ENCODE data around the gene SLC37A4. TPM values are rescaled to one million over a fixed set of nuclear protein-coding genes. Genes with fewer than 3 reads are reported as not detected.

SLC37A4 gene
- total RNA-seq, 1 experiment from 2014 or later, result 108 TPM

DNA sequence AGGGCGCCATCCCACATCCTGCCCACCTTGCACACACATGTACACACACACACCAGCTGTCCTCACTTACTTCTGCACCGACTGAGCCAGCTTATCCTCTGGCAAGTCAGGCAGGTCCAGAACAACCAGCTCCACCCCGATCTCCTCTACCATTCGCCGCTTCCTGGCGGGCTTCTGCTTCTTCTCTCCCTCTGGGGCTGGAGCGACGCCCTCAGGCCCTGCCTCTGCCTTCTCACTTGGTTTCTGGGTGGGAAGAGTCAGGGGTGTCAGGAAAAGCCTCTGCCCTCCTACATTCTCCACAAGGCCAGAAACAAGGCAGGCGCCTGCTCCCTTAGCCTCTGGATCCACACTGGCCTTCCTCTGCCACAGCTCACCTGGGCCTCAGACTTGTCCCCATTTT is 18.0 kb upstream of the SLC37A4 start:
- no peaks in the 10 kb centered on the region for H3K27me3 Mint-ChIP-seq (ENCODE audit: insufficient read depth, unreplicated experiment)
- H3K36me3 Mint-ChIP-seq (ENCODE audit: insufficient read depth, unreplicated experiment), result peaks cover 98% of the 10 kb centered on the region
- Histone ChIP-seq H3K4me3 (ENCODE audit: low read depth, low read length) (no peak overlapping the region), H3K27me3 (replicated peaks; ENCODE audit: control insufficient read depth, insufficient read depth, low read length) (no peaks in the 10 kb centered on the region), H3K36me3 (ENCODE audit: control insufficient read depth, insufficient read depth, low read length) (peaks cover 25% of the 10 kb centered on the region), H3K9me3 (no peaks in the 10 kb centered on the region), H3K4me1 (peaks cover 6% of the 10 kb centered on the region; the same call in 1 of the 2 replicates)
- H3K9me3 Mint-ChIP-seq (ENCODE audit: unreplicated experiment), result no peaks in the 10 kb centered on the region
- H3K4me1 Mint-ChIP-seq (ENCODE audit: low read depth, unreplicated experiment), result peaks cover 10% of the 10 kb centered on the region
- no peak overlapping the region for H3K27ac Mint-ChIP-seq (ENCODE audit: unreplicated experiment)
- no peak for DNase-seq
- TF ChIP-seq, protein P1, sequence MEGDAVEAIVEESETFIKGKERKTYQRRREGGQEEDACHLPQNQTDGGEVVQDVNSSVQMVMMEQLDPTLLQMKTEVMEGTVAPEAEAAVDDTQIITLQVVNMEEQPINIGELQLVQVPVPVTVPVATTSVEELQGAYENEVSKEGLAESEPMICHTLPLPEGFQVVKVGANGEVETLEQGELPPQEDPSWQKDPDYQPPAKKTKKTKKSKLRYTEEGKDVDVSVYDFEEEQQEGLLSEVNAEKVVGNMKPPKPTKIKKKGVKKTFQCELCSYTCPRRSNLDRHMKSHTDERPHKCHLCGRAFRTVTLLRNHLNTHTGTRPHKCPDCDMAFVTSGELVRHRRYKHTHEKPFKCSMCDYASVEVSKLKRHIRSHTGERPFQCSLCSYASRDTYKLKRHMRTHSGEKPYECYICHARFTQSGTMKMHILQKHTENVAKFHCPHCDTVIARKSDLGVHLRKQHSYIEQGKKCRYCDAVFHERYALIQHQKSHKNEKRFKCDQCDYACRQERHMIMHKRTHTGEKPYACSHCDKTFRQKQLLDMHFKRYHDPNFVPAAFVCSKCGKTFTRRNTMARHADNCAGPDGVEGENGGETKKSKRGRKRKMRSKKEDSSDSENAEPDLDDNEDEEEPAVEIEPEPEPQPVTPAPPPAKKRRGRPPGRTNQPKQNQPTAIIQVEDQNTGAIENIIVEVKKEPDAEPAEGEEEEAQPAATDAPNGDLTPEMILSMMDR (IDR thresholded peaks at IDR 0.05; ENCODE audit: insufficient read depth in 1 of 2, low read depth in 1 of 2, low read length in 1 of 2, severe bottlenecking in 1 of 2, unreplicated experiment in 1 of 2), result no peak
- no TSS peak for BruUV-seq (replicated peaks)
- H3K4me3 Mint-ChIP-seq (ENCODE audit: unreplicated experiment), result no peak overlapping the region
- intact Hi-C loops (cut with micrococcal nuclease; ENCODE audit: unreplicated experiment), result no loop called here
- ChIA-PET POLR2A (interaction anchor here (0.6 kb wide), 1 partner anchor 211 kb away, joined by 3 read pairs; no protein-coding TSS in a partner anchor), CTCF (no interaction called here)

DNA sequence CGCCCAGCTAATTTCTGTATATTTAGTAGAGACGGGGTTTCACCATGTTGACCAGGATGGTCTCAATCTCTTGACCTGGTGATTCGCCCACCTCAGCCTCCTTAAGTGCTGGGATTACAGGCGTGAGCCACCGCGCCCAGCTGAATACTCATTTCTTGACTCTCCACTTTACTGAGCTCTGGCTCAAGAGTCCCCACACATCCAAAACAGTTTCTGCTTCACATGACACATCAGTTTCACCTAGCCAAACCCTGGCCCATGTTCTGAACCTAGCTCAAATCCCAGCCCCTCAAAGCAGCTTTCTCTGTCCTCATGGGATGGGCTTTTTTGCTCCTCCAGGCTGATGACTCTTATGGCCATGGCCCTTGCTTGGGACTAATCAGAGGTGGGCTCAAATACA is 16.5 kb upstream of the SLC37A4 start:
- H3K27ac Mint-ChIP-seq (ENCODE audit: unreplicated experiment), result no peak overlapping the region
- ChIA-PET CTCF (no interaction called here), POLR2A (interaction anchor here (0.7 to 1.0 kb wide), 2 partner anchors 8 to 48 kb away, joined by 3 to 4 read pairs; no protein-coding TSS in a partner anchor)
- H3K4me3 Mint-ChIP-seq (ENCODE audit: unreplicated experiment), result no peak overlapping the region
- BruUV-seq (replicated peaks), result no TSS peak
- Histone ChIP-seq H3K36me3 (ENCODE audit: control insufficient read depth, insufficient read depth, low read length) (peaks cover 21% of the 10 kb centered on the region), H3K9me3 (no peaks in the 10 kb centered on the region), H3K4me1 (peaks cover 6% of the 10 kb centered on the region; the same call in 1 of the 2 replicates), H3K4me3 (ENCODE audit: low read depth, low read length) (no peak overlapping the region), H3K27me3 (replicated peaks; ENCODE audit: control insufficient read depth, insufficient read depth, low read length) (no peaks in the 10 kb centered on the region)
- no peaks in the 10 kb centered on the region for H3K27me3 Mint-ChIP-seq (ENCODE audit: insufficient read depth, unreplicated experiment)
- no peak for DNase-seq
- H3K4me1 Mint-ChIP-seq (ENCODE audit: low read depth, unreplicated experiment), result peaks cover 10% of the 10 kb centered on the region
- H3K36me3 Mint-ChIP-seq (ENCODE audit: insufficient read depth, unreplicated experiment), result peaks cover 86% of the 10 kb centered on the region
- TF ChIP-seq, protein P1 (IDR thresholded peaks at IDR 0.05; ENCODE audit: insufficient read depth in 1 of 2, low read depth in 1 of 2, low read length in 1 of 2, severe bottlenecking in 1 of 2, unreplicated experiment in 1 of 2), result no peak
- H3K9me3 Mint-ChIP-seq (ENCODE audit: unreplicated experiment), result no peaks in the 10 kb centered on the region
- intact Hi-C loops (cut with micrococcal nuclease; ENCODE audit: unreplicated experiment), result no loop called here

DNA sequence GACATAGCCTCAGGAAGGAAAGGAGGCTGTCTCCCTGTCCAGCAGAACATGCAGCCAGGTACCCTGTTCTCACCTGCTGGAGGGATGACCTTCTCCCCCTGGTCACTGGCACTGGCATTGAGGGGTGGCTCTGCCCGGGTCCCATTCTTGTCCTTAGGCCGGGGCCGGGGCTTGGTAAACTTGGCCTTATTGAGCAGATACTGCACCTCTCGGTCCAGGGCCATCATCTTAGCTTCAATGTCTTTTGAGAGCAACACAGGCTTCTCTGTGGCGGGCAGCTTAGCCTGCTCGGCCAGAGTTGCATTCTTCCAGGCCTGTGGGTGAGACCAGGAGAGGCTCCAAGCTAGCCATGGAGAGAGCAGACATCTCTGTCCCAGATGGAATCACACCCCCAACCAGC is 15.8 kb upstream of the SLC37A4 start:
- TF ChIP-seq, protein P1 (IDR thresholded peaks at IDR 0.05; ENCODE audit: insufficient read depth in 1 of 2, low read depth in 1 of 2, low read length in 1 of 2, severe bottlenecking in 1 of 2, unreplicated experiment in 1 of 2), result no peak
- no TSS peak for BruUV-seq (replicated peaks)
- ChIA-PET CTCF (interaction anchor here (0.6 to 1.1 kb wide), 2 partner anchors 12 to 499 kb away, joined by 3 to 4 read pairs; no protein-coding TSS in a partner anchor), POLR2A (interaction anchor here (0.6 kb wide), 1 partner anchor 32 kb away, joined by 3 read pairs; no protein-coding TSS in a partner anchor)
- no peaks in the 10 kb centered on the region for H3K27me3 Mint-ChIP-seq (ENCODE audit: insufficient read depth, unreplicated experiment)
- H3K9me3 Mint-ChIP-seq (ENCODE audit: unreplicated experiment), result no peaks in the 10 kb centered on the region
- H3K4me1 Mint-ChIP-seq (ENCODE audit: low read depth, unreplicated experiment), result peaks cover 10% of the 10 kb centered on the region
- no peak for DNase-seq
- H3K36me3 Mint-ChIP-seq (ENCODE audit: insufficient read depth, unreplicated experiment), result peaks cover 79% of the 10 kb centered on the region
- no peak overlapping the region for H3K27ac Mint-ChIP-seq (ENCODE audit: unreplicated experiment)
- H3K4me3 Mint-ChIP-seq (ENCODE audit: unreplicated experiment), result no peak overlapping the region
- H3K4me3 ChIP-seq (ENCODE audit: low read depth, low read length), result no peak overlapping the region
- H3K36me3 ChIP-seq (ENCODE audit: control insufficient read depth, insufficient read depth, low read length), result peaks cover 18% of the 10 kb centered on the region
- intact Hi-C loops (cut with micrococcal nuclease; ENCODE audit: unreplicated experiment), result no loop called here
- peaks cover 6% of the 10 kb centered on the region; the same call in 1 of the 2 replicates for H3K4me1 ChIP-seq
- no peaks in the 10 kb centered on the region for H3K9me3 ChIP-seq
- H3K27me3 ChIP-seq (replicated peaks; ENCODE audit: control insufficient read depth, insufficient read depth, low read length), result no peaks in the 10 kb centered on the region

All from Caco-2 (cell line).